HEK293T (cell line): ENCODE results near the gene CELF6.

ENCODE experiments used
- ARNT ChIP-seq: fragments of 450-650 bp; IDR thresholded peaks from 2 replicates; pipeline ENCODE4 v1.6.1; 2017; ENCODE audit warnings: mild to moderate bottlenecking
- BHLHE40 ChIP-seq: fragments of 450-650 bp; IDR thresholded peaks from 2 replicates; pipeline ENCODE4 v1.6.1; 2016; ENCODE audit warnings: mild to moderate bottlenecking, moderate library complexity, borderline replicate concordance
- CTBP1 ChIP-seq: fragments of 450-650 bp; IDR thresholded peaks from 2 replicates; pipeline ENCODE4 v1.6.1; 2016; ENCODE audit warnings: borderline replicate concordance
- ELF4 ChIP-seq: fragments of 450-650 bp; IDR thresholded peaks from 2 replicates; pipeline ENCODE4 v1.6.1; 2017; ENCODE audit warnings: antibody characterized with exemption
- FOXA1 ChIP-seq: fragments of 450-650 bp; IDR thresholded peaks from 2 replicates; pipeline ENCODE4 v1.6.1; 2016; ENCODE audit warnings: mild to moderate bottlenecking
- FOXK2 ChIP-seq: fragments of 450-650 bp; IDR thresholded peaks from 2 replicates; pipeline ENCODE4 v1.6.1; 2016; ENCODE audit warnings: mild to moderate bottlenecking
- HDGF ChIP-seq: fragments of 450-650 bp; IDR thresholded peaks from 2 replicates; pipeline ENCODE4 v1.6.1; 2017; ENCODE audit warnings: antibody characterized with exemption, borderline replicate concordance
- NFRKB ChIP-seq: fragments of 450-650 bp; IDR thresholded peaks from 2 replicates; pipeline ENCODE4 v1.6.1; 2016; ENCODE audit warnings: mild to moderate bottlenecking, moderate library complexity
- PKNOX1 ChIP-seq: fragments of 450-650 bp; IDR thresholded peaks from 2 replicates; pipeline ENCODE4 v1.6.1; 2016
- SP1 ChIP-seq: fragments of 450-650 bp; IDR thresholded peaks from 2 replicates; pipeline ENCODE4 v1.6.1; 2017
- SUZ12 ChIP-seq: fragments of 450-650 bp; IDR thresholded peaks from 2 replicates; pipeline ENCODE4 v1.6.1; 2016; ENCODE audit warnings: mild to moderate bottlenecking
- TARDBP ChIP-seq: fragments of 450-650 bp; IDR thresholded peaks from 2 replicates; pipeline ENCODE4 v1.6.1; 2016
- ZNF384 ChIP-seq: fragments of 450-650 bp; IDR thresholded peaks from 2 replicates; pipeline ENCODE4 v1.6.1; 2016

- TF ChIP-seq PKNOX1 (no peak), SUZ12 (no peak), BHLHE40 (no peak), NFRKB (no peak), ELF4 (no peak), CTBP1 (no peak), ARNT (no peak), FOXK2 (no peak), SP1 (no peak), TARDBP (no peak), HDGF (no peak), FOXA1 (no peak), ZNF384 (no peak)
These were observed 39.2 kb downstream of the CELF6 start for GRCh38 chr15:72280751-72281150.
